ENCODE results near the gene CPNE8. TPM values are rescaled to one million over a fixed set of nuclear protein-coding genes. Genes with fewer than 3 reads are reported as not detected.

The CPNE8 gene
- total and polyA plus RNA-seq, 2 of the 4 experiments (the other 2 are of a cell fraction): not detected

- Histone ChIP-seq H2BK20ac (ENCODE audit: low read depth, low read length) (no peak overlapping the region), H3K36me3 (ENCODE audit: control insufficient read depth, insufficient read depth, low read length) (no peaks in the 10 kb centered on the region), H3K4ac (ENCODE audit: low read depth, low read length) (no peak overlapping the region), H4K91ac (ENCODE audit: insufficient read depth, low read depth, low read length) (no peak overlapping the region), H2BK120ac (ENCODE audit: low read depth, low read length) (no peak overlapping the region), H2BK15ac (ENCODE audit: low read depth, low read length) (no peak overlapping the region), H2AK5ac (ENCODE audit: low read depth, low read length) (no peak overlapping the region), H2AK9ac (replicated peaks; ENCODE audit: low read depth, low read length, poor library complexity) (no peak overlapping the region), H3K79me1 (ENCODE audit: low read depth in 1 of 2, low read length in 2 of 2) (no peaks in the 10 kb centered on the region), H4K20me1 (ENCODE audit: insufficient read depth, low read length) (no peaks in the 10 kb centered on the region), H4K5ac (ENCODE audit: low read depth, low read length) (no peak overlapping the region), H3K14ac (replicated peaks; ENCODE audit: low read depth, low read length) (no peak overlapping the region), H2AFZ (replicated peaks; ENCODE audit: low read length, poor library complexity) (no peak overlapping the region), H3K4me2 (ENCODE audit: low read depth, low read length) (no peak overlapping the region), H3K27me3 (ENCODE audit: control insufficient read depth, insufficient read depth, low read length) (no peaks in the 10 kb centered on the region), H3K23ac (ENCODE audit: low read depth, low read length) (no peak overlapping the region), H3K9me1 (ENCODE audit: insufficient read depth, low read length) (no peaks in the 10 kb centered on the region), H3K9me3 (ENCODE audit: control insufficient read depth, insufficient read depth, low read length) (peaks cover 5% of the 10 kb centered on the region), H3K18ac (ENCODE audit: low read depth, low read length) (no peak overlapping the region), H3K9ac (ENCODE audit: low read depth, low read length) (no peak overlapping the region), H3K4me1 (ENCODE audit: control insufficient read depth, insufficient read depth, low read length) (no peaks in the 10 kb centered on the region), H3K56ac (ENCODE audit: extremely low read depth, insufficient read depth, low read length) (no peak overlapping the region), H4K8ac (ENCODE audit: low read depth in 2 of 2, low read length in 2 of 2) (no peak overlapping the region), H3K4me3 (ENCODE audit: insufficient read depth, low read depth, low read length) (no peak overlapping the region), H2BK5ac (ENCODE audit: low read depth, low read length, poor library complexity, severe bottlenecking) (no peak overlapping the region), H3K27ac (ENCODE audit: insufficient read depth, low read length) (no peak overlapping the region)
- ChIA-PET POLR2A (ENCODE audit: unreplicated experiment) (no interaction called here), CTCF (no interaction called here)
- dilution Hi-C loops (cut with HindIII; ENCODE audit: low sequenced_read_pairs, unreplicated experiment): no loop called here
- WGBS, 2 experiments (ENCODE audit: extremely low coverage in 2 of 2, insufficient read length in 1 of 2): no CpG with 5 or more reads among the region's 2 CpGs
- in situ Hi-C loops (cut with MboI; ENCODE audit: low sequenced_read_pairs): no loop called here
- TF ChIP-seq RAD21 (IDR thresholded peaks at IDR 0.05; ENCODE audit: low read length): no peak
- TF ChIP-seq USF2 (IDR thresholded peaks at IDR 0.05; ENCODE audit: low read depth, low read length): no peak
- TF ChIP-seq CHD1 (IDR thresholded peaks at IDR 0.05; ENCODE audit: low read depth, low read length): no peak
- no peak for TF ChIP-seq MXI1 (IDR thresholded peaks at IDR 0.05; ENCODE audit: borderline replicate concordance, low read depth, low read length)
- TF ChIP-seq BHLHE40 (IDR thresholded peaks at IDR 0.05; ENCODE audit: low read depth, low read length): no peak
- no peak for TF ChIP-seq MAZ (IDR thresholded peaks at IDR 0.05; ENCODE audit: borderline replicate concordance, low read depth, low read length)
- no peak for TF ChIP-seq RFX5 (IDR thresholded peaks at IDR 0.05; ENCODE audit: low read depth, low read length)
- TF ChIP-seq NFE2L2 (IDR thresholded peaks at IDR 0.05; ENCODE audit: low read depth, low read length): no peak
- TF ChIP-seq CEBPB (IDR thresholded peaks at IDR 0.05; ENCODE audit: low read depth, low read length): no peak
- DNase-seq (no peak), ATAC-seq (ENCODE audit: low read depth) (no peak)
- no TSS peak for BruUV-seq (replicated peaks)
- intact Hi-C loops (cut with micrococcal nuclease): no loop called here
Observed at GRCh38 chr12:38610808-38611350, 294.5 kb downstream of the CPNE8 start.
